Choroid plexus epithelial cell (primary cell): ENCODE results near the gene RBM28.

Source experiments
- DNase-seq: peaks from one replicate; pipeline ENCODE4 v3.0.0-alpha.2; 2010; ENCODE audit warnings: low read depth
- H3K4me3 ChIP-seq: 2 replicates; pipeline ENCODE4 v1.5.1; 2011; ENCODE audit warnings: low read depth, mild to moderate bottlenecking, control low read depth, low read length, moderate library complexity
- TF ChIP-seq, protein P1 (sequence below): conservative IDR thresholded peaks from 2 replicates; pipeline ENCODE4 v1.5.1; 2011; ENCODE audit warnings: low read depth, mild to moderate bottlenecking, control low read depth, inconsistent platforms, low read length, moderate library complexity

RBM28 gene

DNA sequence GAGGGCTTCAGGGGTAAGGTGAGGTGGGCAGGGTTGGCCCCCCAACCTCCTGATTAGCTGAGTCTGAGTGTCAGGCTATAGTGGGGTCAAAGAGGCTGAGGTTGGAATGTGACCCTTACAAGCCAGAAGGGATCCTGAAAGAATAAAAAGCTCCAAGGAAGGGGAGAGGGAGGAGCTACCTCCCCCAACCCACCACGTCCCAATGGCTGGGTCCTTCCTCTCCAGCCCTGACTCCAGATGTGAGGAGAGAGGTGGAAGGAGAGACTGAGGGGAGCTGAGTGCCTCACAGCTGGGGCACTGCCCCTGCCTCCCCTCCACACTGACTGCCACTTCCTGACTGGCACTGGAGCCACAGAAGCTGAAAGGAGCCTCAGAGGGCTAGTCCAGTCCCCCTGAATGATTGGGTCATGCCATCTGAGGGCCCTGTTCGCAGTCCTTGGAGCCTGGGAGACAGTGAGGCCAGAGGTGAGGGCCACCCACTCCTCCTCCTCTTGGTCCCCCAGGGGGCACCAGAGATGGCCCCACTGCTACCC lies 45.4 kb upstream of the RBM28 start:
- TF ChIP-seq, protein P1, sequence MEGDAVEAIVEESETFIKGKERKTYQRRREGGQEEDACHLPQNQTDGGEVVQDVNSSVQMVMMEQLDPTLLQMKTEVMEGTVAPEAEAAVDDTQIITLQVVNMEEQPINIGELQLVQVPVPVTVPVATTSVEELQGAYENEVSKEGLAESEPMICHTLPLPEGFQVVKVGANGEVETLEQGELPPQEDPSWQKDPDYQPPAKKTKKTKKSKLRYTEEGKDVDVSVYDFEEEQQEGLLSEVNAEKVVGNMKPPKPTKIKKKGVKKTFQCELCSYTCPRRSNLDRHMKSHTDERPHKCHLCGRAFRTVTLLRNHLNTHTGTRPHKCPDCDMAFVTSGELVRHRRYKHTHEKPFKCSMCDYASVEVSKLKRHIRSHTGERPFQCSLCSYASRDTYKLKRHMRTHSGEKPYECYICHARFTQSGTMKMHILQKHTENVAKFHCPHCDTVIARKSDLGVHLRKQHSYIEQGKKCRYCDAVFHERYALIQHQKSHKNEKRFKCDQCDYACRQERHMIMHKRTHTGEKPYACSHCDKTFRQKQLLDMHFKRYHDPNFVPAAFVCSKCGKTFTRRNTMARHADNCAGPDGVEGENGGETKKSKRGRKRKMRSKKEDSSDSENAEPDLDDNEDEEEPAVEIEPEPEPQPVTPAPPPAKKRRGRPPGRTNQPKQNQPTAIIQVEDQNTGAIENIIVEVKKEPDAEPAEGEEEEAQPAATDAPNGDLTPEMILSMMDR: no peak

DNA sequence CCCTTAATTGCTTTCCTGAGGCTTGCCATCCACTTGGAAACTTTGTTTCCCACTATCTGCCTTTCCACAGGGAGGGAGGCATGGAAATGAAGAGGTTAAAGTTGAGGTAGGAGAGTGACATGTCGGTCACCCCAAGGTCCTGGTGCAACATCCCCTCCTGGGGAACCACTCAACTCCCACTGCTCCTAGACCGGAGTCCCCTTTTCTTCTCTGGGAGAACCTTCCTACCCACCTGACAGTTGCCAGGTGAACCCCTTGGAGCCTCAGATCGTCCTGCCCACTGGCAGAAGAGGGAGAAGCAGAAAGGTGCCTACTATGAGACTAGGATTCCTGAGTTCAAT lies 44.4 kb upstream of the RBM28 start:
- TF ChIP-seq, protein P1: no peak
- no peak overlapping the region for H3K4me3 ChIP-seq
- DNase-seq: no peak

More for the DNA sequence above, 45.4 kb upstream of the RBM28 start:
- no peak for DNase-seq
- no peak overlapping the region for H3K4me3 ChIP-seq

DNA sequence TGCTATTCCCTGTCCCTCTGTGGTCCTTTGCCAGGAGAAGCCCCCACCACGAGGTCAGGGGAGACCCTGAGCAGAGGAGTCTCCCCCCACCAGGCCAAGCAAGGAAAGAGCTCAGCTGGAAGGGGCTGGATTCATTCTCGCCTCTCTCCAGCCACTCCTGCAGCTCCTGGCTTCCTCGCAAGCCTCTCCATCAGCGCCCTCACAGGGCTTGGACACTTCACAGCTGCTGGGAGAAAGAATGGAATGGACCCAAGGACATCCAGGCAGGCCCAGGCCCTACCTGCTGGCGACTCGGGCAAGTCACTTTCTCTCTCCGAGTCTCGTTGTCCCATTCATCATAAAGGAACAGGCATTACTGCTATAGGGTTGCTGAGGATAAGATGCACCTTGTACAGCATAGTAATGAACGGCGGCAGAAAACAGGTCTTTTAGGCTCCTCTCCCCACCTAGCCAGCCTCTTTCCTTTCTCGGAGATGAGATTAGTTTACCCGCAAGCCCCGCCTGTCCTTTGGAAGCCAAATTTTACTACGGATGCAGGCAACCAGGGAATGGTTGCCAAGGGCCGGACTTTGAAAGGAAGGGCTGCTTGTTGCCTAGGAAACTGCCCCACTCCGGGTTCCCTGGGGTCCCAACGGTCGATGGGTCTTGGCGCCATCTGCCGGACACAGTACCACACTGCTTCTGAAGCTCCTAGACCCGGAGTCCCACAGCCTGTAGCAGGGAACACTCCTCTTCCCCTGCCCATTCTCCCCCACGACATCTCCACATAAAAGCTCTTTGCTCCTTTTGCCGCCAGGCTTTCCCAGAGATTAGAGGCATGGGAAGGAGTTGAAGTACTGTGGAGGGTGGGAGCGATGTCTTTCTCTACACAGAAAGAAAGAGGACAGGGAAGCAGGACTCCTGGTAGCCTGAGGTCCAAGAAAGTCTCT lies 43.8 kb upstream of the RBM28 start:
- TF ChIP-seq, protein P1: peak; percentile 91
- no peak overlapping the region for H3K4me3 ChIP-seq

DNA sequence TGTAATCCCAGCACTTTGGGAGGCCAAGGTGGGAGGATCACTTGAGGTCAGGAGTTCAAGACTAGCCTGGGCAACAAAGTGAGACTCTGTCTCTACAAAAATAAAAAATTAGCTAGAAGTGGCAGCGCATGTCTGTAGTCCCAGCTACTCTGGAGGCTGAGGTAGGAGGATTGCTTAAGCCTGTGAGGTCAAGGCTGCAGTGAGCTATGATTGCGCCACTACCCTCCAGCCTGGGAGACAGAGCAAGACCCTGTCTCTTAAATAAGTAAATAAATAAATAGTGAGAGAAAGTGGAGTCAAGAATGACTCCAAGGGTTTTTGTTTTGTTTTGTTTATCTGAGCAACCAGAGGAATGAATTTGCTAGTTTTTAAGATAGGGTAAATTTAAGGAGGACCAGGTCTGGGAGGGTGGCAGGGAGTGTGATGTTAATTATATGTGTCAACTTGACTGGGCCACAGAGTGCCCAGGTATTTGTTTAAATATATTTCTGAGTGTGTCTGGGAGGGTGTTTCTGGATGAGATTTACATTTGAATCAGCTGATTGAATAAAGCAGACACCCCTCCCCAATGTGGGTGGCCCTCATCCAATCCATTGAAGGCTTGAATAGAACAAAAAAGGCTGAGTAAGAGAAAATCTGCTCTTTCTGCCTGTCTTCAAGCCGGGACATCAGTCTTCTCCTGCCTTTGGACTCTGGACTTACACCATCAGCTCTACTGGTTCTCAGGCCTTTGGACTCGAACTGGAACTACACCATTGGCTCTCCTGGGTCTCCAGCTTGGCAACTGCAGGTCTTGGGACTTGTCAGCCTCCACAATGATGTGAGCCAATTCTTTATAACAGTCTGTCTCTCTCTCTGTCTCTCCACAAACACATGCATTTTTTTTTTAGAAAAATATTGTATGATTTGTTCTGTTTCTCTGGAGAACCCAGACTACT lies 42.5 kb upstream of the RBM28 start:
- H3K4me3 ChIP-seq: no peak overlapping the region
- TF ChIP-seq, protein P1: no peak
- peak; percentile 28 for DNase-seq

More for the DNA sequence above, 43.8 kb upstream of the RBM28 start:
- peak; percentile 79 for DNase-seq

DNA sequence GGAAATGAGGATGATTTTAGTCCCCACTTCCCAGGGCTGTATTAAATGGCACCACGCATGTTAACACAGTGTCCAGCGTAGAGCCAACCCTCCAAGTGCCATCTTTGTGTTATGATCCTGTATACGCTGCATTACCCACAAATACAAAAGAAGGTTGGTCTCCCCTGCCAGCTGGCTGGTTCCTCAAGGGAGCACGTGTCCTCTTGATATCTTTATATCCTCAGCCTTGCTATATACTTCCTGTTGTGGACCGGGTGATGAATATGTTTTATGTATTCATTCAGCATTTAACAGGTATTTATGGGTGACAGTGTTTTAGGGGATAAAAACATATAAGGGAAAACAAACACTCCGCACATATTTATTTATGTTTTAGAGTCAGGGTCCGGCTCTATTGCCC lies 41.0 kb upstream of the RBM28 start:
- DNase-seq: no peak
- TF ChIP-seq, protein P1: no peak
- H3K4me3 ChIP-seq: no peak overlapping the region

DNA sequence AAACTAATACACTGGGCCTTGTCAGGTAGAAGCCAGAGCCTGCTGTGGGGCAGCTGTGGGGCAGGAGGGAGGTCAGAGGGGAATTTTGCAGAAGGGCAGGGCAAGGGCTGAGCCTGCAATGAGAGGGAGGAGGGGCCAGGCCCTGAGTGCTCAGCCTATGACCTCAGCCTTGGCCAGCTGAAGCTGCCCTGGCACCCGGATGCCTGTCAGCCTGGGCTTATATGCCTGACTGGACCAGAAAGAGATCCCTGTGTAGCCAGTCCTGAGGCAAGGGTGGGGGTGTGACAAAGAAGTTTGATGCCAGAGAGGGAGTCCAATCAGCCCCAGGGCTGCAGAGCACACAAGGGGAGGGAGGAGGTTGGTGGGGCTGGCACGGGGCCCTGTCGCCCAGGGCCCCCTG lies 40.1 kb upstream of the RBM28 start:
- DNase-seq: no peak
- no peak overlapping the region for H3K4me3 ChIP-seq
- TF ChIP-seq, protein P1: no peak
